Stimulated activated CD8-positive, alpha-beta memory T cell treated with anti-CD3 and anti-CD28 coated beads, Interleukin-12 subunit alpha, Interleukin-12 subunit beta, amount 100 ng/mL, for 24 hours (primary cell): ENCODE results near the gene BTBD6.
"Not testable (repeated sequence)": the region's sequence is repeated elsewhere in the genome, so short reads cannot be mapped to it uniquely, and the experiment has no call there.

Experiments
- DNase-seq: peaks from one replicate; pipeline ENCODE4 v3.0.0-alpha.2; 2020; ENCODE audit errors: extremely low read depth

Gene BTBD6

DNA sequence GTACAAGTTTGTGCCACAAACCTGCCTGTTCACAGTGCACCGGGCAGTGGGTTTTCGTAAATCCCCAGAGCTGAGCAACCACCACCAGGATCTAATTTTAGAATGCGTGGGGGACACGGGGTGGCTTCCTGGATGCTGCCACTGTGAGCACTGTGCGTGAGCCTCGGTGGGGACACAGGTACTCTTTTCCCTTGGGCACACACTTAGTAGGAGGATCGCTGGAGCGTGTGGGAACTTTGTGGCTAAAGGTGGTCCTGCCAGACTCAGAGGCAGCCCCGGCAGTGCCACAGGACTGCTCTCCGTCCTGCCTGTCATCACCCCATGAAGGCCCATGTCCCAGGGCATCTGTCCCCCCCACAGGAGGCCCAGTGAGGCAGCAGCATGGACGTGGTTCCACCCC lies 21.1 kb downstream of the BTBD6 start:
- DNase-seq, result no peak

DNA sequence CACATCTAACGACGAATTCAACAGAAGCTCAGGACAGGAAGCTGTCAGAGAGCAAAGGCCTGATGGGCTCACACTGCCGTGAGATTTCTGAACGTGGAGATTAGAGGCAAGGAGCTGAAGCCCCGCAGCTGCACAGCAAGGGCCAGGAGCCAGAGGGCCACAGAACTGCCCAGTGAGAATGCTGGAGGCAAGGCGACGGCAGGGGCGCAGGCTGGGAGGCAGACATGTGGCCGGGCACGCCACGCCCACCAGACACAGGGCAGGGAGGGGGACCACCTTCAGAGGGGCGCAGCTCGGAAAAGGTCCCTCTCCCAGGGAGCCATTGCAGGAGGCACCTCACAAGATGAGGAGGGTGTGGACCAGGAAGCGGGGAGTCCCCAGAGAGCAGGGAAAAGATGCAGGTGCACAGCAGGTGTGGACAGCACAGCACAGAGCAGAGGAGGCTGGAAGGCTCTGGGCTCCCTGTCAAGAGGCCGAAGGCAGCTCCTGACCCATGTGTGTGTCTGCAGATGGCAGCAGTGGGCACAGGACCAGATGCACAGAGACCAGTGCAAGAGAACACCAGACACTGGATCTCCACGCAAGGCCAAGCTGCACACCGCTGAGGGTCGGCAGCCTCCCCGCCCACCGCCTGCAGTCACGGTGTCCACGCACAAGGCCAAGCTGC lies 23.0 kb downstream of the BTBD6 start:
- DNase-seq, result no peak

DNA sequence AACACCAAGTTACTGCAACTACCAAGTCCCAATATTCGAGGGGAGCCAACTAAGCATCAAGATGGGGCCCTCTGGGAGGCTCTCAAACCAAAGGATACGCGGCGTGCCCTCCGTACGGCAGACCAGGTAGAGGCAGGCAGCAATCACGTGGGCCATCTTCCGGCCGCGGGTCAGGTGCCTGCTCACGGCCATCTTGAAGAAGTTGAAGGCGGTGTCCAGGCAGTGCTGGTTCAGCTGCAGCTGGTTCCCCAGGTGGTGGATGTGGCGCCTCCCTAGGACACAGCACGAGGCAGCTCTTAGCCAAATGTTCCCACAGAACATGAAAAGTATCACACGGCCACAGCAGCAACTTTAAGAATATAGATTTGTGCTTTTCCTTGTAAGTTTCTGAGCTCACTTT lies 24.3 kb downstream of the BTBD6 start:
- no peak for DNase-seq

DNA sequence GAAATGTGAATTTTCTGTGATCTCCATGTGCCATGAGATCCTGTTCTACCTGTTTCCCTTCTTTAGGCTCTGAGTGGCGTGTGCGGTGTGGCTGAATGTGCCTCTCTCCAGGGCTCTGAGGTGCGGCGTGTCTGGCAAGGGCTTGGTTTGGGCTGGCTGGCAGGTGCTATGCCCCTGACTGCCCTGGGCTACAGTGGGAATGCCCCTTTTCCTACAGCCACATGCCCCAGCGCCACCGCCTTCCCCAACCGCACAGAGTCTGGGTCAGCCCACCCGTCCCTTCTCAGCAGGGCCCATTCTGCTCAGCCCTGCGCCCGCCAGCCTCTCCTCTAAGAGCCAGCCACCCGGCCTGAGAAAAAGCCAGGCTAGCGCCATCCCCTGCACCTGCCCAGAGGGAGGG lies 24.7 kb downstream of the BTBD6 start:
- no peak for DNase-seq

DNA sequence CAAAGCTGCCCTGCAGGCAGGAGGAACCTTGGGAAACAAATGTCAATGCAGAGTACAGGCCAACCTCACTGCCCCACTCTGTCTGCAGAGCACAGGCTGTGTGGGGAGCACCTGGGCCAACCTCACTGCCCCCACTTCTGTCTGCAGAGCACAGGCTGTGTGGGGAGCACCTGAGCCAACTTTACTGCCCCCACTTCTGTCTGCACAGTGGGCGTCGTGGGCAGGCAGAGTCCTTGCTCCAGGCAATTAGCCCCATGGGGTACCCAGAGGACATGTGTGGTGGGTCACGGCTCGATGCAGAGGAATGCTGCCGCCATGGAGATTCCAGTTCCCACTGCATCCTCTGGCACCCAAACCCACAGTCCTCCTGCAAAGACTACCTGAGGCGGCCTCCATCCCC lies 26.3 kb downstream of the BTBD6 start:
- no peak for DNase-seq

DNA sequence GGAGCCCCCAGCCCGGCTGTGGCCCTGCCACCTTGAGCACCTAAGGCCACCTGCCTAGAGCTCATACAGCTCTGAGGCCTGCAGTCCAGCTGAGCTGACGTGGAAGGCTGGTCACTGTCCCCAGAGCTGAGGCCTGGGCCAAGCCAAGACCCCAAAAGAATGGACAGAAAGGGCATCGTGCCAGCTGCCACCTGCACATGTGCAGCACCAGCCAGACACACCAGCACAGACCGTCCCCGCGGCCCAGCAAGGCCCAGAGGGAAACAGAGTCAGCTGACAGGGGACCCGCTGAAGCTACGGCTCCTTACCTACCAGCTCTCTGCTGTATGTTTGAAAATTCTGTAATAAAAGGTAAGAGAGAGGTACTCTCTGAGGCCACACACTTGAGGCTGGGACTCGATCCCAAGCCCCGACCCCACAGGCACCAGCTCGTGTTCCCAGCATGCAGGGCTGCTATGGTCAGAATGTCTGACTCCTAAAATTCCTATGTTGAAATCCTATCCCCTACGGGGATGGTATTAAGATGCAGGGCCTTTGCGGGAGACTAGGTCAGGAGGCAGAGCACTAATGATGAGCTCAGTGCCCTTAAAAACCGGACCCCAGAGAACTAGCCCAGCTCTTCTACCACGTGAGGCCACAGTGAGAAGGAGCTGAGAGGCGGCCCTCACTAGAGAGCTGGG lies 27.1 kb downstream of the BTBD6 start:
- no peak for DNase-seq

DNA sequence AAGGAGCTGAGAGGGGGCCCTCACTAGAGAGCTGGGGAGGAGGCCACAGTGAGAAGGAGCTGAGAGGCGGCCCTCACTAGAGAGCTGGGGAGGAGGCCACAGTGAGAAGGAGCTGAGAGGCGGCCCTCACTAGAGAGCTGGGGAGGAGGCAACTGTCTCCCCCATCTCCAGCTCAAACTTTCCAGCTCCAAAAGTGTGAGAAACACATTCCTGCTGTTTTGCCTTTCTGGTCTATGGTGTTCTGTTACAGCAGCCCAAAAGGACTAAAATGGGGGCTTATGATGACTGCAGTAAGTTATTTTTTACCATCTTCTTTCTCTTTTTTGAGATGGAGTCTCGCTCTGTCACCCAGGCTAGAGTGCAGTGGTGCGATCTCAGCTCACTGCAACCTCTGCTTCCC lies 29.1 kb downstream of the BTBD6 start:
- DNase-seq, result not testable (repeated sequence)

DNA sequence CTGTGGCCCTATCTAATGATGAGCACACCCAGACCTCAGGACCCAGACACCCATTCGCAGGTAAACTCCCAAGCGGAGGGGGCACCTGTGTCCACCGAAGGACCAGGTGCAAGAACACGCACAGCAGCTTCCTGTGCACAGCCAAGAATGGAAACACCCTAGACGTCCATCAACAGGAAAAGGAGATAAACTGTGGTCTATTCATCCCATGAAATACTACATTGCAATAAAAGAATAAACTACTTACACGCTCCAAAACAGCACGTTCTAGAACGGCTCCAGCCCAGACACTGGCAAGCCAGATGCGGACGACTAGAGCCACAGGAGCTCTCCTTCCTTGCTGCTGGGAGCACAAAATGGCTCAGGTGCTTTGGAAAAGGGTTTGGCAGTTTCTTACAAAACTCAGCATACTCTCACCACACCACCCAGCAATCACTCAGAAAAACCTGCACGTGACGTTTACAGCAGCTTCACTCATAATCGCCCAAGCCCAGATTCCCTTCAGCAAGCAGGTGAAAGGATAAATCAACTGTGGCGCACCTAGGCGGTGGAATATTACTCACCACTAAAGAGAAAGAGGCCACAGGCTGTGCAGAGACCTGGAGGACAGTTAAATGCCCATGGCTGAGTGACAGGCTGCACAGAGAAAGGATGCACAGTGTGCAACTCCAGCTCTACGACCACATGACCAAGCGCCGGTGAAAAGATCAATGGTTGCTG lies 31.5 kb downstream of the BTBD6 start:
- no peak for DNase-seq

DNA sequence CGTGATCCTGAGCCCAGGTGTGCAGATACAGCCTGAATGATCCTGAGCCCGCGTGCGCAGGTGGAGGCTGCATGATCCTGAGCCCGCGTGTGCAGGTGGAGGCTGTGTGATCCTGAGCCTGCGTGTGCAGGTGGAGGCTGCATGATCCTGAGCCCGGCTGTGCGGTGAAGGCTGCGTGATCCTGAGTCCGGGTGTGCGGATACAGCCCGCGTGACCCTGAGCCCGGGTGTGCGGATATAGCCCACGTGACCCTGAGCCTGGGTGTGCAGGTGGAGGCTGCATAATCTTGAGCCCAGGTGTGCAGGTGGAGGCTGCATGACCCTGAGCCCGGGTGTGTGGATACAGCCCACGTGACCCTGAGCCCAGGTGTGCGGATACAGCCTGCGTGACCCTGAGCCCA lies 32.2 kb downstream of the BTBD6 start:
- DNase-seq, result no peak

DNA sequence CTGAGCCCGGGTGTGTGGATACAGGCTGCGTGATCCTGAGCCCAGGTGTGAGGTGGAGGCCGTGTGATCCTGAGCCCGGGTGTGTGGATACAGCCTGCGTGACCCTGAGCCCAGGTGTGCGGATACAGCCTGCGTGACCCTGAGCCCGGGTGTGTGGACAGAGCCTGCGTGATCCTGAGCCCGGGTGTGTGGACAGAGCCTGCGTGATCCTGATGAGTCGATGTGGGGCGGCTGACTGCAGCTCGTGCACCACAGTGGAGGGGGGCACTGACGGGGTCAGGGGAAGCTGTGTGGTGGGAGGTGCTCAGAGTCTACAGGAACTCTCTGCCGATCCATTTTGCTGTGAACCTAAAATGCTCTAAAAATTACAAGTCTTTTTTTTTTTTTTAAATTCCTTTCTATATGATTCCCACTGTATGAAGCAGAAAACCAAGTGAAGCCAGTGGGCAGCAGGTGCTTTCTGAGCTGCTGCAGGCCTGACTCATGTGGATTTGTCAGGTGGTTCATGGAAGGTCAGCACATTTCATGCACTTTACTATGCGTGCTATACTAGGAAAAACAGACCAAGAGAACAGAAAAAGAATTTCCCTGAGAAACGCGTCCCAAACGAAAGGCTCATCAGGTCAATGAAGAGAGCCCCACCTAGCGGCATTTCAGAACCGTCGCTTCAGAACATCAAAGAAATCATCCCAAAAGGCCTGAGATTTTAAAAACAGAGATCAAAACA lies 33.2 kb downstream of the BTBD6 start:
- DNase-seq, result no peak

DNA sequence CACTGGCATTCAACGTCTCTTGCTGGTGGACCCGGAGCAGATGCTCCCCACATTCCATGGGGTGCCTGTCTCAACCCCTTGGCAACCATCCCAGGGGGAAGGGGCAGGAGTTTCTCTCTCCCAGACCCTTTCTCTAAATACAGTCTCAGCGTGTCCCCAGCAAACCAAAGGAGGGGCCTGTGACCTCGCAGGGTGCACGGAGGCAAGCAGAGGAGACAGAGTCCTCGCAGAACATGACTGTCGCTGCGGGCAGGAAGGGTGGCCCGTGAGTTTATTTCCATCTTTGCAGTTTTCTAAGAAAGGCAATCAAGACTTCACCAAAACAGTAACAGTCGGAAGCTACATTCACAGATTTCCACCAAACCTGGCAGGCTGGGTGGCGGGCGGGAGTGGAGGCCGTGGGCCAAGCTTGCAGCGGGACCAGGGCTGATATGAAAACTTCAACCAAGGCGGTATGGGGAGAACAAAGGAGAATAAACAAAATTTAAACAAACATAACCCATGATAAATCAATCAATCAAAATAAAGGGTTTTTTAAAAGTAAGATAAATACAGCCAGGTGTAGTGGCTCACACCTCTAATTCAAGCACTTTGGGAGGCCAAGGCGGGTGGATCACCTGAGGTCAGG lies 33.9 kb downstream of the BTBD6 start:
- DNase-seq, result no peak

DNA sequence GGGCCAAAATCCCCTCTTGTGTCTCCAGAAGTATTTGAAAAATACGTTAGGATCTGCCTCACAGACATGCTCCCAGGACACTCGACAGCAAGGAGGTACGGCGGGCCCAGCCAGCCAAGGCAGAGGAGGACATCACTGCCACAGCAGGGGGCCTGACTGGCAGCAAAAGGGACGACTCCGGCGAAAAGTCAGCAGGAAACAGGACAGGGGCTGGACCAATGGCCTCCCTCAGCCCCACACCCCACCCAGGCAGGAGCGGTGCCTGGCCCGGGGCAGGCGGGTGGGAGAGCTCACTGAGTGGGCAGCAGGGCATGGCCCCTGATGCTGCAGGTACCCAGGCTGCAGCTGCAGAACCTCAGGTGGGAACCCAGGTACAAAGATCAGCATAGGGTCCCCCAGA lies 34.7 kb downstream of the BTBD6 start:
- no peak for DNase-seq

DNA sequence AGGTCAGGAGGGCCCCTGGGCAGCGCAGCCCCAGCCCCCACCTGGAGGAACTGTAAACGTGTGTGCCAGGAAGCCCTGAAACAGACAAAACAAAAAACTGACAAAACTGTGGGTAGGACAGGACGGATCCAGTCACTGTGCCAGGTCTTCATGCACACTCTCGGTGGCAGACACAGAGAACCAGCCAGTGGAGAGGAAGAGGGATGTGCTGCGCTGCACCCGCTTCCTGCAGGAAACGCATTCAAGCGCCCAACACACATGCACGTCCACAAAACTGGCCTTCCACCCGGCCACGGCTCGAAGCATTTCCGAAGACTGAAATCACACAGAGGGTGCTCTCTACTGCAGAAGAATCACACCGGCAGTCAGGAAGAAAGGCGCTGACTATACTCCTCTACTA lies 35.6 kb downstream of the BTBD6 start:
- DNase-seq, result no peak

DNA sequence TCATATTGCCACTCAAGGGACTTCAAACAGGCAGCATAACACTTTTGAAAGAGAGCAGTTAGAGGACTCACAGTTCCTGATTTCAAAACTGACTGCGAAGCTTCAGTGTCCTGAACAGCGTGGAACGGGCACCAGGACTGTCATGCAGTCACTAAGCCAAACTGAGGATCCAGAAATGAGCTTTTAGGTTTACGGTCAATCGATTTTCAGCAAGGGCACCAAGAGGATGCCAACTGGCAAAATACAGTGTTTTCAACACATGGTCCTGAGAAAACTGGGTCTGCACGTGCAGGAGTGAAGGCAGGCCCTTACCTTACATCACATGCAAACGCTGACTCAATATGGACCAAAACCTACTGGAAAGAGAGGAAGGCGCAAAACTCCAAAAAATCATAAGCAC lies 36.8 kb downstream of the BTBD6 start:
- DNase-seq, result no peak

DNA sequence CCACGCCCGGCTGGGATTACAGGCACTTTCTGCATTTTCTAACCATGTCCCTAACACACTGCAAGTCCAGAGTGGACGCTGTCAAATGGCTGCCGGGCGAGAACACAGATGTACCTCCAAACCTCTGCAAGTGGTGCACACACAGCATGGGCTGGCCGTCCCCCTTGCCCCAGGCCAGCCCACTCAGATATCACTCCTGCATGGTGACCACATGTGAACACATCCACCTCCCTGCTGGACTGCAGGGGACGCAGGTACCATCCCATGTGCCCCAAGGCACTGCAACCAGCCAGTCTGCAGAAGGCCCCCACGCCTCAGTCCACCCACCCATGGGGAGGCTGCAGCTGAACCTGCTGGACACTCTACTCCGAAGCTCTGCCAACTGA lies 38.4 kb downstream of the BTBD6 start:
- DNase-seq, result no peak

DNA sequence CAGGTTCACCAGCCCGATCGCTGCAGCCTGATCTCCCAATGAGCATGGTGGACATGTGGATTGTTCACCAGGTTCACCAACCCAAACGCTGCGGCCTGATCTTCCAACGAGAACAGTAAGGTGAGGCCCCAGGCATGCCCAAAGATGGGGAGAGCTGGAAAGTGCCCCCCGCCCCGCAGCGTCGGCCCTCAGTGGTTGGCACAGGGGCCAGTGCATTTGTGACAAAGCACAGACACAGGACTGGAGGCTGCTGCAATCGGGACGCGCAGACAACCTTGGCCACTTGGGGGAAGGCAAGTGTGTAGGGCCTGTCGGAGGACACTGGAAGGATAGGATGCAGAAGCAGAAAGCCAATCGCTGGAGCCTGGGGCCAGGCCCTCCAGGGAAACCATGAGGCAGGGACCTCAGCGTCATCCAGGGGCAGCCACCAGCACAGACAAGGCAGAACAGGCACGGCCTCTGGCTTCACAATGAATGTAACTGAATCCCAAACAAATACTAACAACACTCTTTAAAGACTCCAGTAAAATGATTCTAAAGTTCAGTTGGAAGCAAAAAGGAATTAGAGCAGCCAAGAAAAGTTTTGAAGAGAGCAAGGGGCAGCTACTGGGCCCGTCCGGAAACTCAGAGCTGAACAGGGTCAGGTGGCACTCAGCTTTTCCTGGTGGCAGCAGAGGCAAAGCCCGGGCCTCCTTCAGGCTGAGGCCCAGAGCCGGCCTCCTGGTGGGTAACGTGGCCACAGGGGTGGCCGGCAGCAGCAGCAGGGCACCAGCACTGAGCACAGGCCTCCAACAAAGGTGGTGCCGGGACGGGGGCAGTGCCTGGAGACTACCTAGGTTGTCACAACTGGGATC lies 39.1 kb downstream of the BTBD6 start:
- DNase-seq, result no peak

DNA sequence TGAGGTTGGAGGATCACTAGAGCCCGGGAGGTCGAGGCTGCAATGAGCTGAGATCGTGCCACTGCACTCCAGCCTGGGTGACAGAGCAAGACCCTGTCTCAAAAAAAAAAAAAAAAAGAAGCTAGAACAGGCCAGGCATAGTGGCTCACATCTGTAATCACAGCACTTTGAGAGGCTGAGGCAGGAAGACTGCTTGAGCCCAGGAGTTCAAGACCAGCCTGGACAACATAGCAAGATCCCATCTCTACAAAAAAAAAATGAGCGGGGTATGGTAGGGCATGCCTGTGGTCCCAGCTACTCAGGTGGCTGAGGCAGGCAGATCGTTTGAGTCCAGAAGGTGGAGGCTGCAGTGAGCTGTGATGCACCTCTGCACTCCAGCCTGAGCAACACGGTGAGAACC lies 40.6 kb downstream of the BTBD6 start:
- not testable (repeated sequence) for DNase-seq

DNA sequence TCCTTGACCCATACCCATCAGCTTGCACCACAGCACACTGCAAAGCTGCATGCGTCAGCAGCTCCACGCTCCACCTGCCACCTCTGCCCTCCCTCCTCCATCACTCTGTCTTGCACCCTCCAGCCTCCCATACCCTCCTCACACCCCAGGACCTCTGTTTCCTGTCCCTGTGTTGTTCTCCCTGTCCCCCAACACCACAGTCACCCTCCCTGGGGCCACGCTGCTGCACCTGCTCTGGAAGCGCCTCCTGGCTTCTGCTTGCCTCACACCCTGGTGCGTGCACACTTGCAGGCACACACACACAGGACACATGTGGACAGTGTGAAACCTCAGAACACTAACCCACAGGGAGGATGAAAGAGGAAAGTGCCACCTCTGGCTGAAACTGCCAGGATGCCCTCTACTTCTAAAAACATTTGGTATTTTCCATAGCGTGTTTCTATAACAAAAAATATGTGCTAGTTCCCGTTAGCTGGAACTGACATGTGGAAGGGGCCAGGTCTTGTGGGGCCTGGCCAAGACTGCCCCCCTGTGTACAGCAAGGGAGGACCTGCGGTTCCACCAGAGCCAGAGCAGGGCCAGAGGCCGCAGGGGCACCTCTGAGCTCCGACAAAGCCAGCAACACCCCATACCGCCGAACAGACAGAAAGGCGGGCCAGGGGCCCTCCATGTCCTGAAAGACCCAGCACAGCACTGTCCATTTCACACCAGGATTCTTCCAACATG lies 42.5 kb downstream of the BTBD6 start:
- no peak for DNase-seq

DNA sequence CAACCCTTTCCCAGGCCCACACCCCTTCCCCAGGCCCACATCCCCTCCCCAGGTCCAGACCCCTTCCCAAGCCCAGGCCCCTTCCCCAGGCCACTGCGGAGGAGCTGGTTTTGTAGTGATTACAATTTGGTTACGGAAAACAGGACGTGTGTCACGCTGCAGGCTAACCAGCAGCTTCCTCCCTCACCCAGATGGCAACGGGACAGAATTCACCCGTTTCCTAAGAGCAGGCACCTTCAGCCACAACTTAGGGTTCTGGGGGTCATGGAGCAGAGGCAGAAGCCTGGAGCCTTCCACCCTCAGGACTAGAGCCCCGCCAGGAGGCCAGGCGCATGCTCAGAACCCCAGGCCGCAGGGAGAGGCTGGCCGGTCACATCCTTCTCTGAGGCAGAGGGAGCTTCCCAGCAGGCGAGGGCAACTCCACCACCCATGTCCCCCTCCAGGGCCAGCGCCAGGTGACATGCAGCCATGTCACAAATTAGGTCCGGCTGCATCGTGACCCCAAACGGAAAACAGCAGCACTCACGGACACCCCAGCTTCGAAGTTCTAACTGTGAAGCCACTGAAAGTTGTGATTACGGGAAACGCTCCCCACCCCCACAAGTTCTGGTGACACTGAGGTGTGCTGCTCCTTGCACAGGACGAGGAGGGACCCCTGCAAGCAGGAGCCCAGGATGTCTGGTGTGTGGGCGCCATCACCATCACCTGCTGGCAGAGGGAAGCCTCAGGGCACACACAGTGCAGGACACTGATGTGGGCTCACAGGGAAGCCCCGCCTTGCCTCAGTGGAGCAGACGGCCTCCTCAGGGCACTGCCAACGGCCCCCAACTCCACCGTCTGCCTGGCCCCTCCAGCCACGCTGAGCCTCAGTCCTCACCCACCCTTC lies 44.7 kb downstream of the BTBD6 start:
- no peak for DNase-seq
